ENCODE results near the gene LRCH3.

- no peak for TF ChIP-seq EP300 (IDR thresholded peaks at IDR 0.05; ENCODE audit: low read depth in 2 of 2, low read length in 2 of 2)
- TF ChIP-seq EP300 (CRISPR knock-in tag; IDR thresholded peaks at IDR 0.05; ENCODE audit: borderline replicate concordance) = no peak
- no peak for TF ChIP-seq ZBTB43 (CRISPR knock-in tag; conservative IDR thresholded peaks at IDR 0.05)
- TF ChIP-seq MXD4 (CRISPR knock-in tag; IDR thresholded peaks at IDR 0.05) = no peak
- no peak for TF ChIP-seq MATR3 (CRISPR knock-in tag; IDR thresholded peaks at IDR 0.05)
Measured at GRCh38 chr3:197878427-197878826, 87.4 kb downstream of the LRCH3 start.
